H1 (cell line): ENCODE results near the gene ACTL8. TPM values are rescaled to one million over a fixed set of nuclear protein-coding genes. Genes with fewer than 3 reads are reported as not detected.

ENCODE experiments used
- EGR1 ChIP-seq: IDR thresholded peaks from 2 replicates; pipeline ENCODE4 v1.6.1; 2011; ENCODE audit warnings: low read depth, low read length, borderline replicate concordance
- GTF2F1 ChIP-seq: IDR thresholded peaks from 2 replicates; pipeline ENCODE4 v1.6.1; 2012; ENCODE audit warnings: low read depth, low read length, improper control_type of control experiment, borderline replicate concordance
- MAFK ChIP-seq: IDR thresholded peaks from 2 replicates; pipeline ENCODE4 v1.6.1; 2012; ENCODE audit warnings: low read depth, mild to moderate bottlenecking, improper control_type of control experiment, low read length
- PHF8 ChIP-seq: fragments of 200-600 bp; sonication (generic); conservative IDR thresholded peaks from 2 replicates; pipeline ENCODE4 v1.7.1; 2012; ENCODE audit warnings: low read depth, mild to moderate bottlenecking, inconsistent platforms, low read length, moderate library complexity
- RNF2 ChIP-seq: fragments of 200-900, 300-1000 bp; sonication (generic); IDR thresholded peaks from 2 replicates; pipeline ENCODE4 v1.7.1; 2016; ENCODE audit warnings: borderline replicate concordance, low read depth, mild to moderate bottlenecking, antibody characterized with exemption, low read length; ENCODE audit not compliant: poor library complexity, severe bottlenecking; ENCODE audit errors: missing control alignments
- TAF7 ChIP-seq: optimal IDR thresholded peaks from 2 replicates; pipeline ENCODE3; 2011; ENCODE audit warnings: low read depth, mild to moderate bottlenecking, inconsistent platforms, low read length, moderate library complexity, borderline replicate concordance
- polyA plus RNA-seq, 7 experiments: library from polyadenylated mRNA; depleted of rRNA in 3 of 7; stranded (reverse) in 5 of 7; unstranded in 2 of 7; fragments of >200 nt in 5 of 7; fragments of 200-250 nt in 2 of 7; gene quantifications; 1 replicate in 5 of 7; 2 replicates in 1 of 7; 4 replicates in 1 of 7; pipeline versions ENCODE4 v1.2.1 to v1.2.3, GENCODE V29; 2011 to 2013; ENCODE audit warnings: missing spikeins in 2 of 7, mixed read lengths in 2 of 7
- total RNA-seq: library from RNA; stranded (reverse); fragmentation: NEBNext Ultra II Directional; extraction: Animal tissue kit (Norgen Biotek cat#: 25700); gene quantifications from 2 replicates; pipeline ENCODE4 v1.2.1, GENCODE V29; 2021
- TF ChIP-seq, protein P1 (sequence below): fragments of 300-600 bp; sonication (generic); IDR thresholded peaks from 2 replicates; pipeline ENCODE4 v1.7.1; 2012; ENCODE audit warnings: low read length, moderate library complexity, mild to moderate bottlenecking, inconsistent platforms; ENCODE audit not compliant: insufficient replicate concordance

ACTL8 gene
- total and polyA plus RNA-seq, 2 of the 8 experiments (the other 6 are each of a cell fraction or from before 2014, with no cell fraction given): 0.33 to 0.47 TPM

DNA sequence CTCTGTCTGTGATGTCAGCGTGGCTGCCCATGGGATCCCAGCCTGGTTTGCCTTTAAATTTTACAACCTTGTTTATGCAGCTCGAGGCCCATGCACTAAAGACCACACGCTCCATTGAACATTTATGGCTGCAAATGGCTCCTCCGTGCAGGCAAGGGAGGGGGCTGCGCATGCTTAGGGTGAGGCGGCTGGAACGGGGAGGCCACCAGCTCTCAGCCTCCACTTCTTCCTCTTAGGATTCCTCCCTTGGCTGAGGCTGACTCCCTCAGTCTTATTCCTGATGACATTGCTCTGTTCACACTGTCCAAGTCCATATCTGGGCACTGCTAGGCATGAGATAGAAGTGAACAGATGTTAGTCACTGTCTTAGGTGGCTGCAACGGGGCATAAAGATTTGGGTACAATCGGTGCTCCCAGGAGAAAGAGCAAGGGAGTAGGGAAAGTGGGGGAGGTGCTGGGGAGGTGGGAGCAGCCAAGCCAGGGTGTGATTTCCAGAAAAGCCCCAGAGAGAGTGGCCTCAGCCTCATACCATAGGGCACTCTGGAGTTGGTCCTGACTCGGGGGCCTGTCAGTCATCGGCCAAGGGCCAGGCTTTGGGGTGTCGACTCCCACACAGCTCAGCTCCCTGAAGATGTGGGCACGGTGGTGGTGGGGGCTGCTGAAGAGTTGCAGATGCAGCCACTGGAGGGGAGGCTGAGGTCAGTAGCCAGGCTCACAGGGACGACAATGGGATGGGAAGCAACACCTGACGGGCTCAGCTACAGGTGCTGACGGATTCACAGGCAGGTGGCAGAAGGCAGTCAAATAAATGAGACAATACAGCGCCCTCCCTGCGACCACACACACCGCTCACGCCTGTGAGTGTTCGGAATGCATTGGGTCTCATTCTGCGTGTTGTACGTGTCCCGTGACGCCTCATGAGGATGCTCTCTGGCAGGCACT is 37.3 kb upstream of the ACTL8 start (continued):
- TF ChIP-seq RNF2 (no peak), GTF2F1 (no peak), MAFK (no peak), EGR1 (no peak), PHF8 (no peak), TAF7 (no peak)
- TF ChIP-seq, protein P1, sequence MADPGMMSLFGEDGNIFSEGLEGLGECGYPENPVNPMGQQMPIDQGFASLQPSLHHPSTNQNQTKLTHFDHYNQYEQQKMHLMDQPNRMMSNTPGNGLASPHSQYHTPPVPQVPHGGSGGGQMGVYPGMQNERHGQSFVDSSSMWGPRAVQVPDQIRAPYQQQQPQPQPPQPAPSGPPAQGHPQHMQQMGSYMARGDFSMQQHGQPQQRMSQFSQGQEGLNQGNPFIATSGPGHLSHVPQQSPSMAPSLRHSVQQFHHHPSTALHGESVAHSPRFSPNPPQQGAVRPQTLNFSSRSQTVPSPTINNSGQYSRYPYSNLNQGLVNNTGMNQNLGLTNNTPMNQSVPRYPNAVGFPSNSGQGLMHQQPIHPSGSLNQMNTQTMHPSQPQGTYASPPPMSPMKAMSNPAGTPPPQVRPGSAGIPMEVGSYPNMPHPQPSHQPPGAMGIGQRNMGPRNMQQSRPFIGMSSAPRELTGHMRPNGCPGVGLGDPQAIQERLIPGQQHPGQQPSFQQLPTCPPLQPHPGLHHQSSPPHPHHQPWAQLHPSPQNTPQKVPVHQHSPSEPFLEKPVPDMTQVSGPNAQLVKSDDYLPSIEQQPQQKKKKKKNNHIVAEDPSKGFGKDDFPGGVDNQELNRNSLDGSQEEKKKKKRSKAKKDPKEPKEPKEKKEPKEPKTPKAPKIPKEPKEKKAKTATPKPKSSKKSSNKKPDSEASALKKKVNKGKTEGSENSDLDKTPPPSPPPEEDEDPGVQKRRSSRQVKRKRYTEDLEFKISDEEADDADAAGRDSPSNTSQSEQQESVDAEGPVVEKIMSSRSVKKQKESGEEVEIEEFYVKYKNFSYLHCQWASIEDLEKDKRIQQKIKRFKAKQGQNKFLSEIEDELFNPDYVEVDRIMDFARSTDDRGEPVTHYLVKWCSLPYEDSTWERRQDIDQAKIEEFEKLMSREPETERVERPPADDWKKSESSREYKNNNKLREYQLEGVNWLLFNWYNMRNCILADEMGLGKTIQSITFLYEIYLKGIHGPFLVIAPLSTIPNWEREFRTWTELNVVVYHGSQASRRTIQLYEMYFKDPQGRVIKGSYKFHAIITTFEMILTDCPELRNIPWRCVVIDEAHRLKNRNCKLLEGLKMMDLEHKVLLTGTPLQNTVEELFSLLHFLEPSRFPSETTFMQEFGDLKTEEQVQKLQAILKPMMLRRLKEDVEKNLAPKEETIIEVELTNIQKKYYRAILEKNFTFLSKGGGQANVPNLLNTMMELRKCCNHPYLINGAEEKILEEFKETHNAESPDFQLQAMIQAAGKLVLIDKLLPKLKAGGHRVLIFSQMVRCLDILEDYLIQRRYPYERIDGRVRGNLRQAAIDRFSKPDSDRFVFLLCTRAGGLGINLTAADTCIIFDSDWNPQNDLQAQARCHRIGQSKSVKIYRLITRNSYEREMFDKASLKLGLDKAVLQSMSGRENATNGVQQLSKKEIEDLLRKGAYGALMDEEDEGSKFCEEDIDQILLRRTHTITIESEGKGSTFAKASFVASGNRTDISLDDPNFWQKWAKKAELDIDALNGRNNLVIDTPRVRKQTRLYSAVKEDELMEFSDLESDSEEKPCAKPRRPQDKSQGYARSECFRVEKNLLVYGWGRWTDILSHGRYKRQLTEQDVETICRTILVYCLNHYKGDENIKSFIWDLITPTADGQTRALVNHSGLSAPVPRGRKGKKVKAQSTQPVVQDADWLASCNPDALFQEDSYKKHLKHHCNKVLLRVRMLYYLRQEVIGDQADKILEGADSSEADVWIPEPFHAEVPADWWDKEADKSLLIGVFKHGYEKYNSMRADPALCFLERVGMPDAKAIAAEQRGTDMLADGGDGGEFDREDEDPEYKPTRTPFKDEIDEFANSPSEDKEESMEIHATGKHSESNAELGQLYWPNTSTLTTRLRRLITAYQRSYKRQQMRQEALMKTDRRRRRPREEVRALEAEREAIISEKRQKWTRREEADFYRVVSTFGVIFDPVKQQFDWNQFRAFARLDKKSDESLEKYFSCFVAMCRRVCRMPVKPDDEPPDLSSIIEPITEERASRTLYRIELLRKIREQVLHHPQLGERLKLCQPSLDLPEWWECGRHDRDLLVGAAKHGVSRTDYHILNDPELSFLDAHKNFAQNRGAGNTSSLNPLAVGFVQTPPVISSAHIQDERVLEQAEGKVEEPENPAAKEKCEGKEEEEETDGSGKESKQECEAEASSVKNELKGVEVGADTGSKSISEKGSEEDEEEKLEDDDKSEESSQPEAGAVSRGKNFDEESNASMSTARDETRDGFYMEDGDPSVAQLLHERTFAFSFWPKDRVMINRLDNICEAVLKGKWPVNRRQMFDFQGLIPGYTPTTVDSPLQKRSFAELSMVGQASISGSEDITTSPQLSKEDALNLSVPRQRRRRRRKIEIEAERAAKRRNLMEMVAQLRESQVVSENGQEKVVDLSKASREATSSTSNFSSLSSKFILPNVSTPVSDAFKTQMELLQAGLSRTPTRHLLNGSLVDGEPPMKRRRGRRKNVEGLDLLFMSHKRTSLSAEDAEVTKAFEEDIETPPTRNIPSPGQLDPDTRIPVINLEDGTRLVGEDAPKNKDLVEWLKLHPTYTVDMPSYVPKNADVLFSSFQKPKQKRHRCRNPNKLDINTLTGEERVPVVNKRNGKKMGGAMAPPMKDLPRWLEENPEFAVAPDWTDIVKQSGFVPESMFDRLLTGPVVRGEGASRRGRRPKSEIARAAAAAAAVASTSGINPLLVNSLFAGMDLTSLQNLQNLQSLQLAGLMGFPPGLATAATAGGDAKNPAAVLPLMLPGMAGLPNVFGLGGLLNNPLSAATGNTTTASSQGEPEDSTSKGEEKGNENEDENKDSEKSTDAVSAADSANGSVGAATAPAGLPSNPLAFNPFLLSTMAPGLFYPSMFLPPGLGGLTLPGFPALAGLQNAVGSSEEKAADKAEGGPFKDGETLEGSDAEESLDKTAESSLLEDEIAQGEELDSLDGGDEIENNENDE: no peak
- TF ChIP-seq, all 59 proteins: peak for 0
